DOHH2 (cell line): ENCODE measurements around the gene AHRR.

Source experiments
- H3F3A ChIP-seq: fragments of 200-600 bp; sonication (generic), shearing (Covaris generic); 2 replicates; pipeline ENCODE4 v1.6.0; 2016; ENCODE audit warnings: antibody characterized with exemption, mild to moderate bottlenecking; ENCODE audit not compliant: control insufficient read depth, insufficient read depth
- H3K27ac ChIP-seq: fragments of 200-600 bp; sonication (generic); 2 replicates; pipeline ENCODE4 v1.5.1; 2014; ENCODE audit warnings: low read depth, mild to moderate bottlenecking, low read length, moderate library complexity
- H3K27me3 ChIP-seq: fragments of 200-600 bp; sonication (generic); 2 replicates; pipeline ENCODE4 v1.6.1; 2014; ENCODE audit warnings: mild to moderate bottlenecking, low read length, mixed read lengths; ENCODE audit not compliant: control insufficient read depth
- H3K36me3 ChIP-seq: fragments of 200-600 bp; sonication (generic); 2 replicates; pipeline ENCODE4 v1.6.1; 2014; ENCODE audit warnings: mild to moderate bottlenecking, low read length, moderate library complexity, mixed read lengths; ENCODE audit not compliant: control insufficient read depth
- H3K4me1 ChIP-seq: fragments of 200-600 bp; sonication (generic); 2 replicates; pipeline ENCODE4 v1.6.1; 2014; ENCODE audit warnings: mild to moderate bottlenecking, low read length, mixed read lengths; ENCODE audit not compliant: control insufficient read depth
- H3K4me2 ChIP-seq: fragments of 200-600 bp; sonication (generic); 2 replicates; pipeline ENCODE4 v1.6.0; 2014; ENCODE audit warnings: mild to moderate bottlenecking, low read length, moderate library complexity
- H3K4me3 ChIP-seq: fragments of 200-600 bp; sonication (generic); 2 replicates; pipeline ENCODE4 v1.5.1; 2014; ENCODE audit warnings: mild to moderate bottlenecking, low read length, mixed read lengths
- H3K79me2 ChIP-seq: fragments of 200-600 bp; sonication (generic); 2 replicates; pipeline ENCODE4 v1.6.1; 2014; ENCODE audit warnings: mild to moderate bottlenecking, low read length, mixed read lengths; ENCODE audit not compliant: control insufficient read depth
- H3K9me2 ChIP-seq: fragments of 200-600 bp; sonication (generic); replicated peaks from 2 replicates; pipeline ENCODE4 v1.6.1; 2014; ENCODE audit warnings: mild to moderate bottlenecking, low read length, mixed read lengths; ENCODE audit not compliant: control insufficient read depth
- H3K9me3 ChIP-seq: fragments of 200-600 bp; sonication (generic); 2 replicates; pipeline ENCODE4 v1.6.1; 2014; ENCODE audit warnings: antibody characterized with exemption, low read length, mixed read lengths; ENCODE audit not compliant: control insufficient read depth, insufficient read depth
- H4K20me1 ChIP-seq: fragments of 200-600 bp; sonication (generic); 2 replicates; pipeline ENCODE4 v1.6.0; 2014; ENCODE audit warnings: low read depth, mild to moderate bottlenecking, antibody characterized with exemption, low read length, moderate library complexity; ENCODE audit not compliant: control insufficient read depth, insufficient read depth
- CTCF ChIP-seq: fragments of 200-600 bp; sonication (generic); IDR thresholded peaks from one replicate; pipeline ENCODE4 v1.5.1; 2014; ENCODE audit warnings: antibody characterized with exemption, mild to moderate bottlenecking, low read depth, low read length; ENCODE audit not compliant: poor library complexity, severe bottlenecking
- EZH2phosphoT487 ChIP-seq: fragments of 200-600 bp; sonication (generic); IDR thresholded peaks from 2 replicates; pipeline ENCODE4 v1.6.1; 2017; ENCODE audit warnings: borderline replicate concordance, mild to moderate bottlenecking, antibody characterized with exemption, low read length, moderate library complexity, mixed read lengths

AHRR gene

GRCh38 chr5:458547-459353 is 137.2 kb downstream of the AHRR start:
- Histone ChIP-seq H3K27ac (no peak overlapping the region), H3F3A (peaks cover 9% of the 10 kb centered on the region), H3K27me3 (no peaks in the 10 kb centered on the region), H4K20me1 (no peaks in the 10 kb centered on the region), H3K9me2 (no peaks in the 10 kb centered on the region), H3K4me2 (no peak overlapping the region), H3K4me3 (no peak overlapping the region), H3K4me1 (peaks cover 7% of the 10 kb centered on the region), H3K79me2 (peaks cover 50% of the 10 kb centered on the region), H3K36me3 (peaks cover 83% of the 10 kb centered on the region), H3K9me3 (no peaks in the 10 kb centered on the region)
- TF ChIP-seq CTCF, result no peak
- TF ChIP-seq EZH2phosphoT487, result no peak

GRCh38 chr5:459562-460272 is 138.2 kb downstream of the AHRR start:
- H3K27me3 ChIP-seq, result no peaks in the 10 kb centered on the region
- H3K4me3 ChIP-seq, result no peak overlapping the region
- peaks cover 5% of the 10 kb centered on the region; the same call in 1 of the 2 replicates for H3F3A ChIP-seq
- no peaks in the 10 kb centered on the region for H3K9me2 ChIP-seq
- peaks cover 7% of the 10 kb centered on the region for H3K4me1 ChIP-seq
- H3K9me3 ChIP-seq, result no peaks in the 10 kb centered on the region
- TF ChIP-seq CTCF (no peak), EZH2phosphoT487 (no peak)
- peaks cover 40% of the 10 kb centered on the region for H3K79me2 ChIP-seq
- no peak overlapping the region for H3K27ac ChIP-seq
- no peak overlapping the region for H3K4me2 ChIP-seq
- H3K36me3 ChIP-seq, result peaks cover 83% of the 10 kb centered on the region
- H4K20me1 ChIP-seq, result no peaks in the 10 kb centered on the region

- H3K36me3 ChIP-seq, result peaks cover 83% of the 10 kb centered on the region
- H3K79me2 ChIP-seq, result peaks cover 35% of the 10 kb centered on the region
- no peaks in the 10 kb centered on the region for H4K20me1 ChIP-seq
- TF ChIP-seq EZH2phosphoT487, result no peak
- TF ChIP-seq CTCF, result no peak
- no peak overlapping the region for H3K27ac ChIP-seq
- H3K9me2 ChIP-seq, result no peaks in the 10 kb centered on the region
- H3F3A ChIP-seq, result peaks cover 5% of the 10 kb centered on the region; the same call in 1 of the 2 replicates
- H3K4me3 ChIP-seq, result no peak overlapping the region
- H3K9me3 ChIP-seq, result no peaks in the 10 kb centered on the region
- no peaks in the 10 kb centered on the region for H3K27me3 ChIP-seq
- H3K4me1 ChIP-seq, result peaks cover 7% of the 10 kb centered on the region
- H3K4me2 ChIP-seq, result no peak overlapping the region
Measured at GRCh38 chr5:460273-460625, 138.7 kb downstream of the AHRR start.
